H1 (cell line): ENCODE measurements around the gene UGT2B7. TPM values are rescaled to one million over a fixed set of nuclear protein-coding genes. Genes with fewer than 3 reads are reported as not detected.

Source experiments
- CTCF ChIA-PET: fragments of 300-600 bp; sonication (Branson Sonifier 250); formaldehyde crosslinking; loops from one replicate; lab custom pipeline; 2021; ENCODE audit not compliant: partially characterized antibody; lab: Charles Lee
- POLR2A ChIA-PET: fragments of 300-600 bp; sonication (Branson Sonifier 250); formaldehyde crosslinking; loops from one replicate; lab custom pipeline; 2021; ENCODE audit warnings: inconsistent platforms; ENCODE audit not compliant: partially characterized antibody; lab: Charles Lee
- DNase-seq, 2 experiments: peaks; one replicate each; pipeline versions ENCODE4 v3.0.0 to v3.0.0-alpha.2; 2010 to 2022; ENCODE audit warnings: low spot score in 2 of 2, low read depth in 1 of 2, mixed read lengths in 1 of 2
- FAIRE-seq: peaks from 2 replicates; lab custom pipeline; 2011; peaks lifted over from hg19 to GRCh38; lab: Jason Lieb, UNC
- H2AFZ ChIP-seq: 2 replicates; pipeline ENCODE4 v1.8.1; 2012; ENCODE audit warnings: low read length, inconsistent platforms
- H2AK5ac ChIP-seq: 2 replicates; pipeline ENCODE4 v1.6.1; 2013; ENCODE audit warnings: low read depth, low read length
- H2BK120ac ChIP-seq: replicated peaks from 2 replicates; pipeline ENCODE3; 2013; ENCODE audit warnings: low read depth, low read length, inconsistent platforms
- H2BK12ac ChIP-seq: 2 replicates; pipeline ENCODE4 v1.6.1; 2013; ENCODE audit warnings: low read depth, low read length
- H2BK15ac ChIP-seq: 2 replicates; pipeline ENCODE4 v1.6.1; 2013; ENCODE audit warnings: low read length
- H2BK20ac ChIP-seq: 2 replicates; pipeline ENCODE4 v1.6.1; 2013; ENCODE audit warnings: low read length
- H2BK5ac ChIP-seq: 2 replicates; pipeline ENCODE4 v1.6.1; 2013; ENCODE audit warnings: low read depth, low read length
- H3K14ac ChIP-seq: 2 replicates; pipeline ENCODE4 v1.6.1; 2013; ENCODE audit warnings: inconsistent platforms; ENCODE audit not compliant: insufficient read length
- H3K18ac ChIP-seq: 2 replicates; pipeline ENCODE4 v1.6.1; 2013; ENCODE audit warnings: low read length; ENCODE audit errors: extremely low read depth
- H3K23ac ChIP-seq: 2 replicates; pipeline ENCODE4 v1.6.1; 2013; ENCODE audit warnings: inconsistent platforms; ENCODE audit not compliant: insufficient read length
- H3K23me2 ChIP-seq: 2 replicates; pipeline ENCODE4 v1.6.1; 2013; ENCODE audit warnings: low read depth, low read length
- H3K27ac ChIP-seq: 2 replicates; pipeline ENCODE4 v1.6.1; 2011; ENCODE audit warnings: low read depth, low read length, inconsistent platforms
- H3K27me3 ChIP-seq, 4 experiments: replicated peaks in 1 of 4; 1 replicate in 1 of 4; 2 replicates in 3 of 4; pipeline versions ENCODE4 v1.6.1 to v1.8.1; 2011 to 2013; ENCODE audit warnings: low read length in 3 of 4, mild to moderate bottlenecking in 3 of 4, inconsistent platforms in 2 of 4, mixed read lengths in 2 of 4, moderate library complexity in 1 of 4; ENCODE audit not compliant: control insufficient read depth in 3 of 4, insufficient read depth in 3 of 4; ENCODE audit errors: extremely low read depth in 1 of 4
- H3K36me3 ChIP-seq, 4 experiments: 2 replicates each; pipeline versions ENCODE4 v1.6.1 to v1.8.1; 2011 to 2013; ENCODE audit warnings: mild to moderate bottlenecking in 4 of 4, low read length in 3 of 4, moderate library complexity in 2 of 4, control low read depth in 1 of 4, inconsistent platforms in 1 of 4; ENCODE audit not compliant: insufficient read depth in 4 of 4, control insufficient read depth in 2 of 4
- H3K4ac ChIP-seq: replicated peaks from 2 replicates; pipeline ENCODE3; 2013; ENCODE audit warnings: low read length, low read depth, mixed read lengths, inconsistent platforms; ENCODE audit not compliant: insufficient read length
- H3K4me1 ChIP-seq, 4 experiments: replicated peaks in 1 of 4; 1 replicate in 1 of 4; 2 replicates in 3 of 4; pipeline versions ENCODE4 v1.6.1 to v1.8.1; 2011 to 2013; ENCODE audit warnings: low read length in 3 of 4, inconsistent platforms in 2 of 4, mixed read lengths in 1 of 4; ENCODE audit not compliant: insufficient read depth in 4 of 4, control insufficient read depth in 3 of 4
- H3K4me2 ChIP-seq, 2 experiments: 2 replicates each; pipeline versions ENCODE4 v1.6.1 to v1.8.1; 2011 to 2013; ENCODE audit warnings: low read depth in 2 of 2, low read length in 2 of 2, control low read depth in 1 of 2, inconsistent platforms in 1 of 2, mild to moderate bottlenecking in 1 of 2; ENCODE audit not compliant: insufficient read depth in 1 of 2
- H3K4me3 ChIP-seq, 4 experiments: fragments of 200-600, 300-600 bp in 1 of 4; sonication (generic), shearing (Covaris generic), sonication (Bioruptor Twin) in 1 of 4; 2 replicates each; pipeline versions ENCODE4 v1.5.1 to v1.8.1; 2011 to 2016; ENCODE audit warnings: low read length in 4 of 4, low read depth in 3 of 4, control low read depth in 2 of 4, inconsistent platforms in 2 of 4, mild to moderate bottlenecking in 2 of 4, mixed read lengths in 1 of 4, moderate library complexity in 1 of 4; ENCODE audit not compliant: insufficient read depth in 2 of 4; ENCODE audit errors: extremely low read depth in 1 of 4
- H3K56ac ChIP-seq: replicated peaks from 2 replicates; pipeline ENCODE3; 2013; ENCODE audit warnings: low read depth, mild to moderate bottlenecking, mixed read lengths, low read length, inconsistent platforms; ENCODE audit not compliant: insufficient read length
- H3K79me1 ChIP-seq: 2 replicates; pipeline ENCODE4 v1.6.1; 2013; ENCODE audit warnings: low read depth, low read length, control low read depth
- H3K79me2 ChIP-seq, 2 experiments: 2 replicates each; pipeline versions ENCODE4 v1.6.1 to v1.8.1; 2012 to 2013; ENCODE audit warnings: low read length in 2 of 2, mild to moderate bottlenecking in 2 of 2, inconsistent platforms in 1 of 2; ENCODE audit not compliant: insufficient read depth in 2 of 2, control insufficient read depth in 1 of 2
- H3K9ac ChIP-seq, 4 experiments: replicated peaks in 1 of 4; 1 replicate in 1 of 4; 2 replicates in 3 of 4; pipeline versions ENCODE4 v1.6.1 to v1.8.1; 2011 to 2013; ENCODE audit warnings: low read depth in 3 of 4, low read length in 3 of 4, control low read depth in 2 of 4, mild to moderate bottlenecking in 2 of 4, moderate library complexity in 2 of 4, inconsistent platforms in 1 of 4; ENCODE audit errors: extremely low read depth in 1 of 4
- H3K9me3 ChIP-seq, 2 experiments: 2 replicates each; pipeline versions ENCODE4 v1.6.1 to v1.8.1; 2012 to 2013; ENCODE audit warnings: mild to moderate bottlenecking in 2 of 2, moderate library complexity in 2 of 2, control low read depth in 1 of 2, inconsistent platforms in 1 of 2, low read depth in 1 of 2, low read length in 1 of 2, mixed read lengths in 1 of 2; ENCODE audit not compliant: insufficient read depth in 2 of 2
- H4K20me1 ChIP-seq, 2 experiments: replicated peaks in 1 of 2; 2 replicates each; pipeline versions ENCODE3 to v1.8.1; 2011 to 2013; ENCODE audit warnings: inconsistent platforms in 2 of 2, low read length in 2 of 2, mild to moderate bottlenecking in 1 of 2; ENCODE audit not compliant: insufficient read depth in 2 of 2, control insufficient read depth in 1 of 2
- H4K5ac ChIP-seq: 2 replicates; pipeline ENCODE4 v1.6.1; 2013; ENCODE audit warnings: low read length, low read depth, mixed read lengths, inconsistent platforms; ENCODE audit not compliant: insufficient read length
- H4K8ac ChIP-seq: 2 replicates; pipeline ENCODE4 v1.8.0; 2013; ENCODE audit warnings: mild to moderate bottlenecking, moderate library complexity, low read length, inconsistent platforms; ENCODE audit not compliant: insufficient read depth; ENCODE audit errors: extremely low read depth
- H4K91ac ChIP-seq: replicated peaks from 2 replicates; pipeline ENCODE3; 2013; ENCODE audit warnings: low read length, mixed read lengths, inconsistent platforms; ENCODE audit not compliant: insufficient read length
- NANOG ChIP-seq: IDR thresholded peaks from 2 replicates; pipeline ENCODE4 v1.6.1; 2011; ENCODE audit warnings: low read length, low read depth, mild to moderate bottlenecking, inconsistent platforms; ENCODE audit not compliant: insufficient read depth, poor library complexity, severe bottlenecking
- SIRT6 ChIP-seq: IDR thresholded peaks from one replicate; pipeline ENCODE4 v1.7.1; 2012; ENCODE audit warnings: low read length, inconsistent platforms
- SIX5 ChIP-seq: IDR thresholded peaks from 2 replicates; pipeline ENCODE4 v1.6.1; 2011; ENCODE audit warnings: mild to moderate bottlenecking, low read depth, low read length
- SRF ChIP-seq: IDR thresholded peaks from 2 replicates; pipeline ENCODE4 v1.6.1; 2011; ENCODE audit warnings: mild to moderate bottlenecking, low read depth, low read length, moderate library complexity
- SUZ12 ChIP-seq: fragments of 200-600 bp; sonication (generic); IDR thresholded peaks from 2 replicates; pipeline ENCODE4 v1.6.1; 2012; ENCODE audit warnings: mild to moderate bottlenecking, inconsistent platforms, low read length, moderate library complexity, mixed read lengths
- polyA plus RNA-seq, 7 experiments: library from polyadenylated mRNA; depleted of rRNA in 3 of 7; stranded (reverse) in 5 of 7; unstranded in 2 of 7; fragments of >200 nt in 5 of 7; fragments of 200-250 nt in 2 of 7; gene quantifications; 1 replicate in 5 of 7; 2 replicates in 1 of 7; 4 replicates in 1 of 7; pipeline versions ENCODE4 v1.2.1 to v1.2.3, GENCODE V29; 2011 to 2013; ENCODE audit warnings: missing spikeins in 2 of 7, mixed read lengths in 2 of 7
- total RNA-seq: library from RNA; stranded (reverse); fragmentation: NEBNext Ultra II Directional; extraction: Animal tissue kit (Norgen Biotek cat#: 25700); gene quantifications from 2 replicates; pipeline ENCODE4 v1.2.1, GENCODE V29; 2021
- TF ChIP-seq, protein P1 (sequence below): IDR thresholded peaks from 2 replicates; pipeline ENCODE4 v1.6.1; 2012; ENCODE audit warnings: low read length, inconsistent platforms

UGT2B7 gene
- total and polyA plus RNA-seq, 2 of the 8 experiments (the other 6 are each of a cell fraction or from before 2014, with no cell fraction given) = not detected

DNA sequence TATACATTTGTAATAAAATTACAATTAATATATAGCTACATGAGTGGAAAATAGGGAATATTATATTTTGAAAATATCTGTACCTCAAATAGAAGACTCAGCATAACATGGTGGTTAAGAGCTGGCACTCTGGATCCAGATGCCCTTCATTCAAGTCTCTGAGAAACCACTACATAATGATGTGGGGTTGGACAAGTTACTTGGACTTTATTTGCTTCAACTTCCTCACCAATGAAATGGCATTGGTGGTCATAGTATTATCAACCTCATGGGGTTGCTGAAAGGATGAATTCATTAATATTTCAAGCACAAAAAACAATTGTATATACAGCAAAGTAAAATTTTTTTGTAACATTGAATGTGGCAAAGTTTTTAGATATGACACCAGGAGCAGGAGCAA lies 46.4 kb upstream of the UGT2B7 start:
- Histone ChIP-seq H3K14ac (no peak overlapping the region), H3K18ac (no peak overlapping the region), H2BK12ac (no peak overlapping the region), H3K4me2 (no peak overlapping the region), H2BK20ac (no peak overlapping the region), H2BK120ac (no peak overlapping the region), H2AK5ac (no peak overlapping the region), H3K79me2 (no peaks in the 10 kb centered on the region), H2BK15ac (no peak overlapping the region), H2BK5ac (no peak overlapping the region), H3K9ac (no peak overlapping the region), H4K8ac (no peak overlapping the region), H3K27me3 (no peaks in the 10 kb centered on the region), H3K4ac (no peak overlapping the region), H3K9me3 (no peaks in the 10 kb centered on the region), H3K27ac (no peak overlapping the region), H3K79me1 (no peaks in the 10 kb centered on the region), H4K20me1 (no peaks in the 10 kb centered on the region), H3K36me3 (no peaks in the 10 kb centered on the region), H3K23me2 (no peaks in the 10 kb centered on the region), H3K4me3 (no peak overlapping the region), H2AFZ (no peak overlapping the region), H4K91ac (no peak overlapping the region), H3K56ac (no peak overlapping the region), H4K5ac (no peak overlapping the region), H3K23ac (no peak overlapping the region), H3K4me1 (peaks cover 0 to 2% (median 0%) of the 10 kb centered on the region in 4 experiments; a peak in 2 of 7 replicates)
- POLR2A ChIA-PET = no interaction called here
- no peak for FAIRE-seq
- CTCF ChIA-PET = interaction anchor here (1.4 kb wide), 1 partner anchor 24 kb away, joined by 4 read pairs; no protein-coding TSS in a partner anchor
- no peak for DNase-seq
- TF ChIP-seq SRF (no peak), SIRT6 (no peak), SIX5 (no peak), SUZ12 (no peak), NANOG (no peak)
- TF ChIP-seq, protein P1, sequence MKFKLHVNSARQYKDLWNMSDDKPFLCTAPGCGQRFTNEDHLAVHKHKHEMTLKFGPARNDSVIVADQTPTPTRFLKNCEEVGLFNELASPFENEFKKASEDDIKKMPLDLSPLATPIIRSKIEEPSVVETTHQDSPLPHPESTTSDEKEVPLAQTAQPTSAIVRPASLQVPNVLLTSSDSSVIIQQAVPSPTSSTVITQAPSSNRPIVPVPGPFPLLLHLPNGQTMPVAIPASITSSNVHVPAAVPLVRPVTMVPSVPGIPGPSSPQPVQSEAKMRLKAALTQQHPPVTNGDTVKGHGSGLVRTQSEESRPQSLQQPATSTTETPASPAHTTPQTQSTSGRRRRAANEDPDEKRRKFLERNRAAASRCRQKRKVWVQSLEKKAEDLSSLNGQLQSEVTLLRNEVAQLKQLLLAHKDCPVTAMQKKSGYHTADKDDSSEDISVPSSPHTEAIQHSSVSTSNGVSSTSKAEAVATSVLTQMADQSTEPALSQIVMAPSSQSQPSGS = no peak
